K562 (cell line): Measurements from ENCODE around the gene SRL. TPM values are rescaled to one million over a fixed set of nuclear protein-coding genes. Genes with fewer than 3 reads are reported as not detected.

Source experiments
- C11orf30 ChIP-seq: fragments of 450-650 bp; IDR thresholded peaks from 2 replicates; pipeline ENCODE4 v1.6.1; 2016; ENCODE audit warnings: low read depth, mild to moderate bottlenecking
- CBX3 ChIP-seq, 2 experiments: IDR thresholded peaks; 1 replicate in 1 of 2; 2 replicates in 1 of 2; pipeline ENCODE4 v1.6.1; 2012; ENCODE audit warnings: inconsistent platforms in 2 of 2, low read length in 2 of 2, borderline replicate concordance in 1 of 2, control low read depth in 1 of 2
- EGR1 ChIP-seq: fragments of 450-650 bp; conservative IDR thresholded peaks from 2 replicates; pipeline ENCODE4 v1.6.1; 2017; ENCODE audit warnings: mild to moderate bottlenecking
- FOS ChIP-seq: IDR thresholded peaks from 3 replicates; pipeline ENCODE4 v1.6.1; 2011; ENCODE audit not compliant: insufficient read length; ENCODE audit errors: extremely low read depth
- HDGF ChIP-seq: fragments of 450-650 bp; IDR thresholded peaks from 2 replicates; pipeline ENCODE4 v1.6.1; 2016
- HMGN3 ChIP-seq: IDR thresholded peaks from 2 replicates; pipeline ENCODE4 v1.6.1; 2011; ENCODE audit warnings: borderline replicate concordance, low read depth, mild to moderate bottlenecking, mixed read lengths, low read length; ENCODE audit not compliant: insufficient read length; ENCODE audit errors: extremely low read depth
- KDM2B ChIP-seq: fragments of 250-450 bp; sonication (Bioruptor Pico); IDR thresholded peaks from 2 replicates; pipeline ENCODE4 v1.8.0; 2021; ENCODE audit warnings: mild to moderate bottlenecking, moderate library complexity
- MIER1 ChIP-seq: fragments of 450-650 bp; IDR thresholded peaks from 2 replicates; pipeline ENCODE4 v1.6.1; 2016; ENCODE audit warnings: antibody characterized with exemption, mild to moderate bottlenecking, low read depth
- NR3C1 ChIP-seq: sonication (generic); formaldehyde crosslinking; IDR thresholded peaks from 2 replicates; pipeline ENCODE4 v1.8.1; 2022; ENCODE audit warnings: missing genetic modification reagents
- POLR3A ChIP-seq: IDR thresholded peaks from 2 replicates; pipeline ENCODE4 v1.6.1; 2011; ENCODE audit warnings: borderline replicate concordance, mild to moderate bottlenecking, moderate library complexity; ENCODE audit not compliant: insufficient read length, insufficient read depth; ENCODE audit errors: extremely low read depth
- PTRF ChIP-seq: fragments of 450-650 bp; IDR thresholded peaks from 2 replicates; pipeline ENCODE4 v1.6.1; 2016; ENCODE audit warnings: mild to moderate bottlenecking, missing genetic modification characterization, missing compliant biosample characterization
- RAD21 ChIP-seq, 2 experiments: fragments of 250-450 bp in 1 of 2; fragments of 450-650 bp in 1 of 2; sonication (Bioruptor Pico) in 1 of 2; formaldehyde crosslinking in 1 of 2; IDR thresholded peaks in 1 of 2; conservative IDR thresholded peaks in 1 of 2; 2 replicates each; pipeline versions ENCODE4 v1.4.0 to v1.8.0; 2020 to 2022; ENCODE audit warnings: mild to moderate bottlenecking in 2 of 2, moderate library complexity in 1 of 2
- SIX5 ChIP-seq, 2 experiments: IDR thresholded peaks; 2 replicates each; pipeline ENCODE4 v1.6.1; 2011; ENCODE audit warnings: low read length in 2 of 2, borderline replicate concordance in 1 of 2, low read depth in 1 of 2, mild to moderate bottlenecking in 1 of 2, moderate library complexity in 1 of 2; ENCODE audit not compliant: insufficient read depth in 1 of 2
- SP1 ChIP-seq: sonication (generic); formaldehyde crosslinking; IDR thresholded peaks from 2 replicates; pipeline ENCODE4 v1.8.1; 2022; ENCODE audit warnings: mild to moderate bottlenecking, missing genetic modification reagents
- SRSF3 ChIP-seq: fragments of 200-400 bp; formaldehyde crosslinking; IDR thresholded peaks from 2 replicates; pipeline ENCODE4 v1.6.1; 2016; ENCODE audit warnings: mild to moderate bottlenecking, low read length, moderate library complexity; ENCODE audit not compliant: insufficient read depth
- ZNF146 ChIP-seq: IDR thresholded peaks from one replicate; pipeline ENCODE4 v1.6.1; 2018; ENCODE audit warnings: missing compliant biosample characterization; ENCODE audit not compliant: unreplicated experiment
- ZNF239 ChIP-seq: fragments of 250-450 bp; sonication (Bioruptor Pico); IDR thresholded peaks from 2 replicates; pipeline ENCODE4 v1.4.0; 2020; ENCODE audit warnings: mild to moderate bottlenecking
- ZNF354B ChIP-seq: fragments of 250-450 bp; sonication (Bioruptor Pico); IDR thresholded peaks from 2 replicates; pipeline ENCODE4 v1.4.0; 2020
- ZNF507 ChIP-seq: conservative IDR thresholded peaks from 2 replicates; pipeline ENCODE4 v1.6.1; 2017; ENCODE audit warnings: missing genetic modification characterization, missing compliant biosample characterization
- ZNF584 ChIP-seq: fragments of 200-800 bp; sonication (Bioruptor generic); IDR thresholded peaks from 2 replicates; pipeline ENCODE4 v1.6.1; 2016; ENCODE audit warnings: low read depth, mild to moderate bottlenecking, missing genetic modification characterization, missing compliant biosample characterization
- ZNF695 ChIP-seq: fragments of 450-650 bp; formaldehyde crosslinking; IDR thresholded peaks from 2 replicates; pipeline ENCODE4 v1.4.0; 2020; ENCODE audit warnings: mild to moderate bottlenecking, moderate library complexity
- ZNF780A ChIP-seq: fragments of 250-450 bp; sonication (Bioruptor Pico); IDR thresholded peaks from 2 replicates; pipeline ENCODE4 v1.5.0; 2021; ENCODE audit warnings: mild to moderate bottlenecking
- polyA plus RNA-seq, 8 experiments: library from polyadenylated mRNA; depleted of rRNA in 4 of 8; stranded (reverse) in 5 of 8; unstranded in 3 of 8; fragments of >200 nt; fragmentation: Nextera tagmentation in 2 of 8; fragmentation: Illumina TruSeq in 1 of 8; extraction: Ambion mirVana in 2 of 8; extraction: Trizol in 1 of 8; gene quantifications; 2 replicates each; pipeline versions ENCODE4 v1.2.1 to v1.2.3, GENCODE V29; 2011 to 2014; ENCODE audit warnings: inconsistent platforms in 1 of 8, missing spikeins in 1 of 8
- total RNA-seq, 7 experiments: library from RNA; depleted of rRNA in 6 of 7; stranded (reverse); fragments of >200 nt in 6 of 7; fragmentation: Illumina TruSeq in 2 of 7; extraction: Trizol in 2 of 7; gene quantifications; 2 replicates each; pipeline versions ENCODE4 v1.2.1 to v1.2.3, GENCODE V29; 2011 to 2021; ENCODE audit warnings: low replicate concordance in 1 of 7
- TF ChIP-seq, protein P1 (sequence below): sonication (generic); formaldehyde crosslinking; IDR thresholded peaks from 2 replicates; pipeline ENCODE4 v1.8.0; 2023; ENCODE audit warnings: mild to moderate bottlenecking, missing genetic modification reagents
- TF ChIP-seq, protein P2 (sequence below): fragments of 200-800 bp; sonication (Bioruptor generic); IDR thresholded peaks from 2 replicates; pipeline ENCODE4 v1.6.1; 2017; ENCODE audit warnings: missing genetic modification characterization, missing compliant biosample characterization

Gene SRL
- total and polyA plus RNA-seq, 9 of the 15 experiments (the other 6 are each of a cell fraction or from before 2014, with no cell fraction given): 0.01 TPM; not detected in 8

DNA sequence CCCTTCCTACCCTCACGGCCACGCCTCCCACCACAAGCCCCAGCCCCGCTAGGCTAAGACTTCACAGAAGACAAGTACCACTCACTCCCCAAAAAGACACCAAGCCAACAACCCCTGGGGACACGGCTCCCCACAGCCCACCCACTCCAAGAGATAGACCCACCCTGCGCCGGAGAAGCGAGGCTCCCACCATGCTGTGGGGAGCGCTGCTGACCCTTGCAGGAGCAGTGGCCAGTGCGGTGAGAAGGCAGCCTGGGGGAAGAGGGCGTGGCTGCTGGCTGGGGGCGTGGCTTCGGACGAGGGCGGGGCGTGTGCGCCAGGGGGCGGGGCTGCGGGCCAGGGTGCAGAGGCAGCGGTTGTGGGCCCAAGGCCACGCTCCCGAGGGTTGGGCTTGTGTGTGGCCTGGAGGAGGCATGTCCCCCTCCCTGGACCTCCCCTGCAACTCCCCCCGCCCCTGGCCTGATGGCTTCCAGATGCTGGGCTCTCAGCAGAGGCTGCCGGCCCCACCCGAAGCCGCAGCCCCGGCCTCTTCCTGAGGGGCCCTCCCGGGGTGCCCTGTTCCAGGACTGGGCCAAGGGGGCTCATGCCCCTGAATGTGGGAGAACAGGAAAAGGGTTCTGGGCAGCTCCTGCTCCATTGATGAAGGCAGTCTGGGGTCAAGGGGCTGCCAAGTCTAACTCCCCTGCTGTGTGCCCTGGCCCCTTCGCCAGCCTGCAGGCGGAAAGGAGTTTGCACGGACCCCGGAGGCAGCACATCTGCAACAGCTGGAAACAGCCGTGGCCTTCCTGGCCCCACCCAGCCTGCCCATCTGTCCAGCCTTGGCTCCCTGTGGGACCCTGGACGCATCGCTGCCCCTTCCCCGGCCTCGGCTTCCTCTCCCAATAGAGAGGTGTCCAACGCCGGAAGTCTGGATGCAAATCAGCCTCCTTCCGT is 21.9 kb upstream of the SRL start (continued):
- TF ChIP-seq ZNF146 (no peak), RAD21 (CRISPR knock-in tag; conservative IDR thresholded peaks at IDR 0.05 in 1 of 2, IDR thresholded peaks at IDR 0.05 in 1 of 2) (peak in 1 of 2 experiments; percentile 39; a peak in 3 of 4 replicates), HDGF (peak; percentile 74; the same call in 1 of the 2 replicates), SP1 (CRISPR knock-in tag) (peak; percentile 72), CBX3 (IDR thresholded peaks at IDR 0.05; ENCODE audit: borderline replicate concordance in 1 of 2, low read length in 2 of 2) (no peak), EGR1 (0 out of 2 replicates have a peak, but pooled peaks have one; percentile 7), MIER1 (no peak), ZNF239 (CRISPR knock-in tag) (no peak), KDM2B (CRISPR knock-in tag) (no peak), ZNF507 (tag) (no peak), C11orf30 (no peak), PTRF (tag) (no peak), FOS (no peak), NR3C1 (no peak), ZNF584 (CRISPR knock-in tag) (no peak), SRSF3 (no peak), ZNF780A (CRISPR knock-in tag) (no peak), ZNF354B (CRISPR knock-in tag) (no peak), HMGN3 (peak; percentile 56), POLR3A (no peak), ZNF695 (CRISPR knock-in tag) (no peak), SIX5 (IDR thresholded peaks at IDR 0.05; ENCODE audit: borderline replicate concordance in 1 of 2, insufficient read depth in 1 of 2, low read depth in 1 of 2, low read length in 2 of 2) (no peak)
- TF ChIP-seq, protein P1, sequence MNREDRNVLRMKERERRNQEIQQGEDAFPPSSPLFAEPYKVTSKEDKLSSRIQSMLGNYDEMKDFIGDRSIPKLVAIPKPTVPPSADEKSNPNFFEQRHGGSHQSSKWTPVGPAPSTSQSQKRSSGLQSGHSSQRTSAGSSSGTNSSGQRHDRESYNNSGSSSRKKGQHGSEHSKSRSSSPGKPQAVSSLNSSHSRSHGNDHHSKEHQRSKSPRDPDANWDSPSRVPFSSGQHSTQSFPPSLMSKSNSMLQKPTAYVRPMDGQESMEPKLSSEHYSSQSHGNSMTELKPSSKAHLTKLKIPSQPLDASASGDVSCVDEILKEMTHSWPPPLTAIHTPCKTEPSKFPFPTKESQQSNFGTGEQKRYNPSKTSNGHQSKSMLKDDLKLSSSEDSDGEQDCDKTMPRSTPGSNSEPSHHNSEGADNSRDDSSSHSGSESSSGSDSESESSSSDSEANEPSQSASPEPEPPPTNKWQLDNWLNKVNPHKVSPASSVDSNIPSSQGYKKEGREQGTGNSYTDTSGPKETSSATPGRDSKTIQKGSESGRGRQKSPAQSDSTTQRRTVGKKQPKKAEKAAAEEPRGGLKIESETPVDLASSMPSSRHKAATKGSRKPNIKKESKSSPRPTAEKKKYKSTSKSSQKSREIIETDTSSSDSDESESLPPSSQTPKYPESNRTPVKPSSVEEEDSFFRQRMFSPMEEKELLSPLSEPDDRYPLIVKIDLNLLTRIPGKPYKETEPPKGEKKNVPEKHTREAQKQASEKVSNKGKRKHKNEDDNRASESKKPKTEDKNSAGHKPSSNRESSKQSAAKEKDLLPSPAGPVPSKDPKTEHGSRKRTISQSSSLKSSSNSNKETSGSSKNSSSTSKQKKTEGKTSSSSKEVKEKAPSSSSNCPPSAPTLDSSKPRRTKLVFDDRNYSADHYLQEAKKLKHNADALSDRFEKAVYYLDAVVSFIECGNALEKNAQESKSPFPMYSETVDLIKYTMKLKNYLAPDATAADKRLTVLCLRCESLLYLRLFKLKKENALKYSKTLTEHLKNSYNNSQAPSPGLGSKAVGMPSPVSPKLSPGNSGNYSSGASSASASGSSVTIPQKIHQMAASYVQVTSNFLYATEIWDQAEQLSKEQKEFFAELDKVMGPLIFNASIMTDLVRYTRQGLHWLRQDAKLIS (CRISPR knock-in tag): no peak
- TF ChIP-seq, protein P2, sequence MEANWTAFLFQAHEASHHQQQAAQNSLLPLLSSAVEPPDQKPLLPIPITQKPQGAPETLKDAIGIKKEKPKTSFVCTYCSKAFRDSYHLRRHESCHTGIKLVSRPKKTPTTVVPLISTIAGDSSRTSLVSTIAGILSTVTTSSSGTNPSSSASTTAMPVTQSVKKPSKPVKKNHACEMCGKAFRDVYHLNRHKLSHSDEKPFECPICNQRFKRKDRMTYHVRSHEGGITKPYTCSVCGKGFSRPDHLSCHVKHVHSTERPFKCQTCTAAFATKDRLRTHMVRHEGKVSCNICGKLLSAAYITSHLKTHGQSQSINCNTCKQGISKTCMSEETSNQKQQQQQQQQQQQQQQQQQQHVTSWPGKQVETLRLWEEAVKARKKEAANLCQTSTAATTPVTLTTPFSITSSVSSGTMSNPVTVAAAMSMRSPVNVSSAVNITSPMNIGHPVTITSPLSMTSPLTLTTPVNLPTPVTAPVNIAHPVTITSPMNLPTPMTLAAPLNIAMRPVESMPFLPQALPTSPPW: peak; percentile 68
